Fibroblast of skin of right biceps (primary cell): ENCODE data around the gene MRGPRF.

Experiments used
- DNase-seq: peaks from one replicate; pipeline ENCODE4 v3.0.0-alpha.2; 2013

MRGPRF gene

DNA sequence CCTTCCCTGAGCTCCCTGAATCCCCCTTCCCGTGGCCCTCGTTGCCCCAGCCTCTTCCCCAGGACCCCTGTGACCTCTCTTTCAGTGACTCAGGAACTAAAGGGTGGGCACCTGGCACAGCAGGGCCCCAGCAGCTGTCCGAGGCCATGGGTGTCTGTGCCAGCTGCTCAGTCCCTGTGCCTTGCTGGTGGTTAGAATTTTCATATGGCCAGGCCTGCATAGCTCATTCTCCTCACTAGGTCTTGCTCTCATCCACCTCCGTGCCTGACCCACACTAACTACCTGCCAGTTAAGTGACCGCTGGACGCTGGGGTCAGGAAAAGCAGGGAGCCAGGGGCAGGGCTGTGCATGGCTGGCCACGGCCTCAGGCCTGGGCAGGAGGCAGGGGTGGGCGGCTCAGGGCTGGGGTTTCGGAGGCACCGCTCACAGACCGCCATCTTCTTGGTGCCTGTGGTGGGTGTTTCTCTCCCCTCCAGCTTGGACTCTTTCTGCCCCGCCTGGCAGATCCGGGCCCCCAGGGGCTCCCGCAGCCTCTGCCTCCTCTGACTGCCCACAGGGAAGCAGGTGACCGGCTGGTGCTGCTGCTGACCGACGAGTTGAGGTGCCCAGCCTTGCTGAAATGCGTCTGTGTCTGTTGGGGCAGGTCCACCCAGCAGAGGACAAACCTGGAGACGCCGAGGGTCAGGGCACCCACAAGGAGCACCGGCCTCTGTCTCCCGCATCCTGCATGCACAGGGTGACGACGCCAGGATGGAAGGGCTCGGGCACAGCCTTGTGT is 52.6 kb downstream of the MRGPRF start:
- DNase-seq: no peak

DNA sequence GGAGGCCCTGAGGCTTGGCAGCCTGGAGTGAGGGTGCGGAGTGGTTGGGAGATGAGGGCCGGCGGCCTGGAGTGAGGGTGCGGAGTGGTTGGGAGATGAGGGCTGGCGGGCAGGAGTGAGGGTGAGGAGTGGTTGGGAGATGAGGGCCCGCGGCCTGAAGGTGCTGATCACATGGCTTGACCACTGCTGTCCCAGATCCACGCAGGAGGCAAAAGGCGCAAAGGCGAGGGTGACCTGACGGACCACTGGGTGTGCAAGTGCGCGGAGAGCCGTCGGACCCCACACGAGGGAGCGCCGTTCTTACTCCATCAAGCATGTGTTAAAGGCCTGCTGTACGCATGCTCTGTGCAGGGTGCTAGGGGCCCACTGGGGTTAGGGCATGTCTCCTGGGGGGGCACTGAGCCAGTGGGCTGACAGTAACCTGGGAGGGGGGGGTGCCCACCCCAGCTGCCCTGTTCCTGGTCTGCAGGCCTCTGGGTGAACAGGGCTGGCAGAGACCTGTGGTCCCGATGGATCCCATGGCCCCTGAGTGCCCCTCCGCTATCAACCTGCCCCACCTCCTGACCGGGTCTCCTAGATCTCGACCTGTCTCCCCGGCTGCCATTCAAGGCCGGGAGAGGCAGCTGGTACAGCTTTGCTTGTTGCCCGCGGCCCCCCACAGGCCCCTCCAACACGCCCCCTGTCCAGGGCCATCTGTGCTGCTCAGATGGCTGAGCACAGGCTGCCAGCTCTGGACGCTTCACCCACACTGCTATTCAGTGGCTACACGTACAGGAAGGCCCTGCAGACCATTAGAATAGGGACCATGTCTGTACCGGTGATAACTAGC is 53.4 kb downstream of the MRGPRF start:
- no peak for DNase-seq

DNA sequence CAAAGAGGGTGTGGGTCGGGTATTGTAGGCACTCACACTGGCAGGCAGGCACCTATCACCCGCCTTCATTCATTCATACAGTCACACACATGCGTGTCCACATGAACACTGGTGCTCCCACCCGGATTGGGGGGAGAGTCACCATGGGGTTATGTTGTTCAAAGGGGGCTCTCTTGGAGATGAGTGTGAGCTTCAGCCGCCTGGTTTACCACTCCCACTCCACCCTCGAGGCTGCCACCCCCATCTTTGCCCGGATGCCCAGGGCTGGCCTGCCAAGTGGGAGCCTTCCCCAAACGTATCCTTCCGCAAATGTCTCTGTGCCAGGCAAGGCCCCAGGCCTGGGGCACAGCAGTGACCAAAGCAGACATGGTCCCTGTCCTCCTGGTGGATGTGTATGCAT is 54.8 kb downstream of the MRGPRF start:
- no peak for DNase-seq

DNA sequence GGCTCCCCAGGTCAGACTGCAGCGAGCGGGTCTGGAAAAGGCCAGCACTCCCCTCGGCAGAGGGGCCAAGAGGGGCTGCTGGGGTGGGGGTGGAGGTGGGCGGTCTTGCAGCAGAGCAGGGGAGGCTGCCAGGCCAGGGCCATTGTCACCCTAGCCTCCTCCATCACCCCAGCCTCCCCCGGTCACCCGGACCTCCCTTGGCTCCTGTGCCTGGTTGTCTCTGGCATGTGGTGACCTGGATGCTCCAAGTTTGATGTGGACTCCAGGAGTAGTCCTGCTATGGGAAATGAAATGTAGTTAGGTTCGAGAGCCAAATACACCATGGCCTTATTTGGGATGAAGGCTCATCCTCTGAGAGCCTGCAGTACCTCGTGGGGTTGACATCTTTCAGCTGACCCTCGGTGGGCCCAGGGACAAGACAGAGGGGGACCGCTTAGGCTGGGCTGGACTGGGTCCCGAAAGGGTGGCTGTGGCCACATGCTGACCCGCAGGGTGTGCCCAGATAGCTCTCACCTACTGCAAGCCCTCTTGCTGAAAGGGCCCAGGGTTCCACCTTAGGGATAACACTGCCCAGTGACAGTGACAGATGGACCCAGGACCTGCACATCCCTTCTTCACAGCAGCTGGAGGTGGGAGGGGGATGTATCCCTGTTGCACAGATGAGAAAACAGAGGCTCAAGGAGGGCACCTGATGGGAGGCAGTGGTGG is 56.3 kb downstream of the MRGPRF start:
- DNase-seq: no peak

DNA sequence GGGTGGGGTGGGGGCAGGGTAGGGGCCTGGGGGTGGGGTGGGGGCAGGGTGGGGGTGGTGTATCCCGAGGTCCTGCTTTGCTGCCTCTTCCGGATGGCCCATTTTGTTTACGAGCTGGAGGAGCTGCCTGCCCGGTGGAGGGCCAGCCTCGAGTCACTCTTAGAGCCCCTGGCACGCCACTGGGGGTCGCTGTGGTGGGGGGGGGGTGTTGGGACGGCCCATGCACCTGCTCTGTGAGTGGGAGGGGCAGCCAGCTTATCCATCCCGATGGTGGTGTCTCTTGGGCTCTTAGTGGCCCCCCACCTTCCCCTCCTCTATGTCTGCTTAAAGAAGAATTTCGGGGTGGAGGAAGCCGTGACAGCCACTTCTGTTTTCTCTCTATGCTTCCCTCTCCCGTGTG is 56.9 kb downstream of the MRGPRF start:
- no peak for DNase-seq

DNA sequence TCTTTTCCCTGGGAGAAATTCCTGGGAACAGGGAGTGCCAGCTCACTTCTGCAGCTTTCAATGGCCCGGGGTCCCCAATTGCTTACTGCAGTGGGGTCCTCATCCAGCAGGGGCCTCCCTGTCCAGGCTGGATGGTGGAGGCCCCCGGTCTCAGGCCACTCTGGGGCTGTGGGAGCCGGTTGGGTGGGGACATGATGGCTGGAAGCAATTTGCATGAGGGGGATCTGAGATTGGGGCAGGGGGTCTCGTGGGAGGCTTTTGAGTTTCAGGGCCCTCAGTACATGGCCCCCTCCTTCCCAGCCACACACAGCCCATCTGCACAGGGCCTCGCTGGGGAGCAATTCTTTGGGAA is 57.5 kb downstream of the MRGPRF start:
- no peak for DNase-seq

DNA sequence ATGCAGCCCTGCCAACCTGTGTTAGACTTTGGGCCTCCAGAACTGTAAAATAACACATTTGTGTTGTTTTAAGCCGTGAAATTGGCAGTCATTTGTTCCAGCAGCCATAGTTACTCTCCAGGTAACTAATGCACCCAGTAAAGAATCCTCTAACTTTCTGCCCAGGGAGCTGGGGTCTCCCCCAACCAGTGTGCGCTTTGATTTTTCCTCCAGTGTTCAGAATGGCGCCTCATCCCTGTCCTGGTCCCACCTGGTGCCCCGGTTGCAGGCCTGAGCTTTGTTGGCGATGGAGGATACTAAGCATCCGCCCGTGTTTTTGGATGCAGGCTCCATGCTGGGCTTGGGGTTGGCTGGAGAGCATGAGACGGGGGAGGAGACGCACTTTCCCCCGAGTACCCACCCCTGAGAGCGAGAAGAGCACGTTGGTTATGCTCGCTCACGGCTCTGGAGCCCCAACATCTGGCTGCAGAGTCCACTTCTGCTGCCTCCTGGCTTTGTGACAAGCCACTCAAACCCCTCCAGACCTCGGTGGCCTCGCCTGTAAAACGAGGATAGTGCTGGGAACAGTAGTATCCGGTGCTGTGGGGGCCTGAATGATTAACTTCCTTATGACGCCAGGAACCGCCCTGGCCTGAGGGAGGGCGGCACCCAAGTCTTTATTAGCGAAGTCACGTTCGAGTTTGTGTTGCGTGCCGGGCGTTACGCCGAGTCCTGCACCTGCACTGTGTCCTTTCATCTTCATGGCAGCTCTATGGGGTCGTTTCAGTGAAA is 58.0 kb downstream of the MRGPRF start:
- peak; percentile 13 for DNase-seq
